Esophagus muscularis mucosa (tissue), 4 donors: ENCODE measurements around the gene PRPS2.

Source experiments
- CTCF ChIP-seq, 3 experiments: fragments of 200-600 bp in 2 of 3; fragments of 450-650 bp in 1 of 3; sonication (generic) in 2 of 3; IDR thresholded peaks; one replicate each; pipeline ENCODE4 v1.5.1; 2017 to 2019; ENCODE audit warnings: antibody characterized with exemption in 3 of 3, mild to moderate bottlenecking in 2 of 3, moderate library complexity in 1 of 3
- EP300 ChIP-seq: sonication (generic); formaldehyde crosslinking; IDR thresholded peaks from one replicate; pipeline ENCODE4 v1.6.1; 2017; ENCODE audit warnings: antibody characterized with exemption
- POLR2A ChIP-seq: fragments of 450-650 bp; IDR thresholded peaks from one replicate; pipeline ENCODE4 v1.6.1; 2017; ENCODE audit warnings: antibody characterized with exemption, moderate library complexity, mild to moderate bottlenecking, low read depth
- POLR2AphosphoS5 ChIP-seq, 2 donors: sonication (generic); formaldehyde crosslinking; IDR thresholded peaks; one replicate each; pipeline ENCODE4 v1.6.1; 2017; ENCODE audit warnings: antibody characterized with exemption in 2 of 2

DNA sequence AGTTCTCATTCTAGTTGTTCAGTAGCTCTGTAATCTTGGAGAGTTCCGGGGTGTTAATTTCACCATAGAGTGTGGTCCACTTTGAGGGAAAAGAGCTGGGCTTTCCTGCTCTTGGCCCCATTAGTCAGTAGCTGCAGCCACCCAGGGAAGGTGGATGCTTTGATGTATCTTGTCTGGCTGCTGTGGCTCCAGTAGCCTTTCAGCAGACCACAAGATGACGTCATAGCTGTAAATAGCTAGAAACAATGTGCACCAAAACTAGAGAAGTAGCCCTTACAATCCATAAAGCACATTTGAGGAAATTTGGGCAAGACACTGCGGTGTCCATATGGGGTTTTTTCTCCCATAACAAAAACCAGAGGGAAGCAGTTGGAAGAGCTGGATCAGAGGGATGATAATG lies 32.9 kb upstream of the PRPS2 start:
- TF ChIP-seq CTCF (IDR thresholded peaks at IDR 0.05) (no peak), POLR2A (no peak), EP300 (no peak), POLR2AphosphoS5 (IDR thresholded peaks at IDR 0.05) (no peak)
